GM23338 (cell line): ENCODE data around the gene CTDNEP1.

Source experiments
- CREB1 ChIP-seq: fragments of 250-450 bp; sonication (Bioruptor Pico); IDR thresholded peaks from 2 replicates; pipeline ENCODE4 v1.5.0; 2020; ENCODE audit warnings: low read depth, mild to moderate bottlenecking, moderate library complexity
- ETS1 ChIP-seq: IDR thresholded peaks from 2 replicates; pipeline ENCODE4 v1.6.1; 2016; ENCODE audit warnings: antibody characterized with exemption
- EZH2 ChIP-seq: fragments of 200-600 bp; sonication (generic); IDR thresholded peaks from one replicate; pipeline ENCODE4 v1.8.0; 2017; ENCODE audit warnings: antibody characterized with exemption, mild to moderate bottlenecking, low read depth; ENCODE audit not compliant: unreplicated experiment
- EZH2phosphoT487 ChIP-seq: fragments of 200-600 bp; sonication (generic); IDR thresholded peaks from one replicate; pipeline ENCODE4 v1.8.1; 2018; ENCODE audit warnings: antibody characterized with exemption; ENCODE audit not compliant: unreplicated experiment
- NANOG ChIP-seq: IDR thresholded peaks from 2 replicates; pipeline ENCODE4 v1.6.1; 2016; ENCODE audit warnings: antibody characterized with exemption, borderline replicate concordance
- POLR2AphosphoS5 ChIP-seq: IDR thresholded peaks from 2 replicates; pipeline ENCODE4 v1.6.1; 2016; ENCODE audit warnings: antibody characterized with exemption, low read depth
- REST ChIP-seq: IDR thresholded peaks from one replicate; pipeline ENCODE4 v1.6.1; 2018; ENCODE audit warnings: antibody characterized with exemption; ENCODE audit not compliant: unreplicated experiment
- ZNF114 ChIP-seq: fragments of 250-450 bp; sonication (Bioruptor Pico); IDR thresholded peaks from 2 replicates; pipeline ENCODE4 v1.5.0; 2020; ENCODE audit warnings: mild to moderate bottlenecking, moderate library complexity
- ZNF331 ChIP-seq: fragments of 250-450 bp; sonication (Bioruptor Pico); IDR thresholded peaks from 2 replicates; pipeline ENCODE4 v1.5.0; 2020; ENCODE audit warnings: low read depth, mild to moderate bottlenecking, moderate library complexity
- TF ChIP-seq, protein P1 (sequence below), 2 experiments: fragments of 200-600 bp in 1 of 2; sonication (generic) in 1 of 2; conservative IDR thresholded peaks; 2 replicates each; pipeline versions ENCODE4 v1.5.1 to v1.6.1; 2016 to 2017; ENCODE audit warnings: antibody characterized with exemption in 2 of 2, low read depth in 2 of 2, mild to moderate bottlenecking in 2 of 2, moderate library complexity in 1 of 2

GRCh38 chr17:7213895-7214299, 37.6 kb downstream of the CTDNEP1 start:
- TF ChIP-seq, protein P1, sequence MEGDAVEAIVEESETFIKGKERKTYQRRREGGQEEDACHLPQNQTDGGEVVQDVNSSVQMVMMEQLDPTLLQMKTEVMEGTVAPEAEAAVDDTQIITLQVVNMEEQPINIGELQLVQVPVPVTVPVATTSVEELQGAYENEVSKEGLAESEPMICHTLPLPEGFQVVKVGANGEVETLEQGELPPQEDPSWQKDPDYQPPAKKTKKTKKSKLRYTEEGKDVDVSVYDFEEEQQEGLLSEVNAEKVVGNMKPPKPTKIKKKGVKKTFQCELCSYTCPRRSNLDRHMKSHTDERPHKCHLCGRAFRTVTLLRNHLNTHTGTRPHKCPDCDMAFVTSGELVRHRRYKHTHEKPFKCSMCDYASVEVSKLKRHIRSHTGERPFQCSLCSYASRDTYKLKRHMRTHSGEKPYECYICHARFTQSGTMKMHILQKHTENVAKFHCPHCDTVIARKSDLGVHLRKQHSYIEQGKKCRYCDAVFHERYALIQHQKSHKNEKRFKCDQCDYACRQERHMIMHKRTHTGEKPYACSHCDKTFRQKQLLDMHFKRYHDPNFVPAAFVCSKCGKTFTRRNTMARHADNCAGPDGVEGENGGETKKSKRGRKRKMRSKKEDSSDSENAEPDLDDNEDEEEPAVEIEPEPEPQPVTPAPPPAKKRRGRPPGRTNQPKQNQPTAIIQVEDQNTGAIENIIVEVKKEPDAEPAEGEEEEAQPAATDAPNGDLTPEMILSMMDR (conservative IDR thresholded peaks at IDR 0.05; ENCODE audit: low read depth in 2 of 2) = peak; percentile 86 to 88
- TF ChIP-seq EZH2 = no peak
- no peak for TF ChIP-seq EZH2phosphoT487
- no peak for TF ChIP-seq ZNF114
- no peak for TF ChIP-seq REST
- peak; percentile 13; the same call in 1 of the 2 replicates for TF ChIP-seq NANOG
- TF ChIP-seq POLR2AphosphoS5 = no peak
- no peak for TF ChIP-seq ZNF331 (CRISPR knock-in tag)
- TF ChIP-seq ETS1 = 0 out of 2 replicates have a peak, but pooled peaks have one; percentile 23
- peak; percentile 35; the same call in 1 of the 2 replicates for TF ChIP-seq CREB1 (CRISPR knock-in tag)
